SK-N-MC (cell line): ENCODE data around the gene GTF2I.
"Not testable (repeated sequence)": the region's sequence is repeated elsewhere in the genome, so short reads cannot be mapped to it uniquely, and the experiment has no call there.

Experiments
- DNase-seq: peaks from one replicate; pipeline ENCODE4 v3.0.0-alpha.2; 2011; ENCODE audit warnings: low read depth, low spot score
- H3K27ac ChIP-seq: fragments of 200-600 bp; sonication (generic); 2 replicates; pipeline ENCODE4 v1.5.1; 2016; ENCODE audit warnings: mixed run types
- H3K36me3 ChIP-seq: fragments of 200-600 bp; sonication (generic); 2 replicates; pipeline ENCODE4 v1.6.1; 2017; ENCODE audit warnings: antibody characterized with exemption, low read length, mixed read lengths; ENCODE audit not compliant: insufficient read depth
- H3K4me3 ChIP-seq: fragments of 200-600 bp; sonication (generic); 2 replicates; pipeline ENCODE4 v1.5.1; 2016
- H3K9ac ChIP-seq: fragments of 200-600 bp; sonication (generic); 2 replicates; pipeline ENCODE4 v1.8.0; 2017; ENCODE audit warnings: mixed run types, mixed read lengths; ENCODE audit not compliant: insufficient read length
- H3K9me3 ChIP-seq: fragments of 200-600 bp; sonication (generic); 2 replicates; pipeline ENCODE4 v1.6.1; 2017; ENCODE audit warnings: low read depth, mild to moderate bottlenecking, antibody characterized with exemption, low read length, moderate library complexity, mixed read lengths

Gene GTF2I

GRCh38 chr7:74765205-74765918 lies 107.8 kb downstream of the GTF2I start:
- not testable (repeated sequence) for H3K27ac ChIP-seq, DNase-seq, H3K9me3 ChIP-seq, H3K4me3 ChIP-seq, H3K9ac ChIP-seq, H3K36me3 ChIP-seq

- not testable (repeated sequence) for DNase-seq, H3K4me3 ChIP-seq, H3K36me3 ChIP-seq, H3K9ac ChIP-seq, H3K27ac ChIP-seq, H3K9me3 ChIP-seq
Measured at GRCh38 chr7:74766509-74766908, 109.0 kb downstream of the GTF2I start.

GRCh38 chr7:74766991-74767390 lies 109.5 kb downstream of the GTF2I start:
- not testable (repeated sequence) for H3K9ac ChIP-seq, H3K27ac ChIP-seq, H3K4me3 ChIP-seq, H3K36me3 ChIP-seq, H3K9me3 ChIP-seq, DNase-seq

- H3K4me3 ChIP-seq, DNase-seq, H3K9me3 ChIP-seq, H3K9ac ChIP-seq, H3K27ac ChIP-seq, H3K36me3 ChIP-seq: not testable (repeated sequence)
Measured at GRCh38 chr7:74770062-74770461, 112.5 kb downstream of the GTF2I start.

- not testable (repeated sequence) for DNase-seq, H3K27ac ChIP-seq, H3K36me3 ChIP-seq, H3K4me3 ChIP-seq, H3K9me3 ChIP-seq, H3K9ac ChIP-seq
Measured at GRCh38 chr7:74772093-74772492, 114.6 kb downstream of the GTF2I start.

GRCh38 chr7:74773760-74774750 lies 116.5 kb downstream of the GTF2I start, which contains the start of gene NCF1:
Gene NCF1, plus strand, starts transcription at chr7:74774011. Its CDS starts 21 bp downstream, at chr7:74774032.
- not testable (repeated sequence) for DNase-seq, H3K27ac ChIP-seq

GRCh38 chr7:74775111-74775510 lies 117.6 kb downstream of the GTF2I start:
- H3K36me3 ChIP-seq, H3K4me3 ChIP-seq, H3K9me3 ChIP-seq, H3K27ac ChIP-seq, H3K9ac ChIP-seq, DNase-seq: not testable (repeated sequence)

More at GRCh38 chr7:74773760-74774750, 116.5 kb downstream of the GTF2I start, which contains the start of gene NCF1:
- not testable (repeated sequence) for H3K36me3 ChIP-seq, H3K9me3 ChIP-seq, H3K4me3 ChIP-seq, H3K9ac ChIP-seq

- not testable (repeated sequence) for H3K9me3 ChIP-seq, H3K9ac ChIP-seq, H3K27ac ChIP-seq, DNase-seq, H3K4me3 ChIP-seq, H3K36me3 ChIP-seq
Measured at GRCh38 chr7:74779053-74779452, 121.5 kb downstream of the GTF2I start.

- not testable (repeated sequence) for DNase-seq, H3K9me3 ChIP-seq, H3K36me3 ChIP-seq, H3K27ac ChIP-seq, H3K9ac ChIP-seq, H3K4me3 ChIP-seq
Measured at GRCh38 chr7:74781746-74782145, 124.2 kb downstream of the GTF2I start.

GRCh38 chr7:74783595-74783994 lies 126.1 kb downstream of the GTF2I start:
- H3K27ac ChIP-seq, H3K4me3 ChIP-seq, H3K36me3 ChIP-seq, H3K9me3 ChIP-seq, DNase-seq, H3K9ac ChIP-seq: not testable (repeated sequence)

GRCh38 chr7:74788369-74789150 lies 131.0 kb downstream of the GTF2I start:
- not testable (repeated sequence) for H3K9ac ChIP-seq, H3K4me3 ChIP-seq, H3K9me3 ChIP-seq, H3K36me3 ChIP-seq, H3K27ac ChIP-seq
- peak; percentile 1 for DNase-seq

- not testable (repeated sequence) for DNase-seq, H3K36me3 ChIP-seq, H3K9ac ChIP-seq, H3K9me3 ChIP-seq, H3K27ac ChIP-seq, H3K4me3 ChIP-seq
Measured at GRCh38 chr7:74789200-74789736, 131.8 kb downstream of the GTF2I start.

GRCh38 chr7:74797848-74798622 lies 140.5 kb downstream of the GTF2I start:
- not testable (repeated sequence) for H3K27ac ChIP-seq, H3K9ac ChIP-seq, H3K9me3 ChIP-seq, H3K36me3 ChIP-seq, H3K4me3 ChIP-seq, DNase-seq
